Adrenal gland (tissue), 5 donors: ENCODE data around the gene SUPT5H.

ENCODE experiments used
- POLR2A ChIP-seq, 2 donors: fragments of 450-650 bp; IDR thresholded peaks; one replicate each; pipeline ENCODE4 v1.6.1; 2017; ENCODE audit warnings: antibody characterized with exemption in 2 of 2, mild to moderate bottlenecking in 2 of 2, moderate library complexity in 1 of 2
- TF ChIP-seq, protein P1 (sequence below), 6 experiments: fragments of 450-650 bp in 4 of 6; fragments of 200-600 bp in 2 of 6; sonication (generic) in 1 of 6; IDR thresholded peaks; 1 replicate in 5 of 6; 2 replicates in 1 of 6; pipeline versions ENCODE4 v1.5.1 to v1.8.0; 2016 to 2021; ENCODE audit warnings: antibody characterized with exemption in 6 of 6, mild to moderate bottlenecking in 2 of 6, moderate library complexity in 1 of 6
- donor health status: DM: no; HTN: no; CAD: no.

DNA sequence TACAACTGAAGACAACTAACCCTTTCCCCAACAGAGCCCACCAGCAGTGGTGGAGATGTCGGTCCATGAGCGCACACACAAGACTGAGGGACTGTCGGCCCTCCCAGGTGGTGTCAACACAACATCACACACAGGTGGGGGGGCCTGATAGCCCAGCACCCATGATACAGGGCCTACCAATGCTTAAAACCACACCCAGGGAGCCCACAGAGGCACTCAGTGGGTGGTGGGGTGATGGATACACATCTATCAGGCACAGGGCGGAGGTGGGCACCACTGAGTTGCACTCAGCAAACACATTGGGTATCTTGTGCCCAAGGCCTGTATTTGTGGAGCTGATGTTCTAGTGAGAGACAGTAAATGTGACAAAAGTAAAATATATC is 45.7 kb upstream of the SUPT5H start:
- TF ChIP-seq, protein P1, sequence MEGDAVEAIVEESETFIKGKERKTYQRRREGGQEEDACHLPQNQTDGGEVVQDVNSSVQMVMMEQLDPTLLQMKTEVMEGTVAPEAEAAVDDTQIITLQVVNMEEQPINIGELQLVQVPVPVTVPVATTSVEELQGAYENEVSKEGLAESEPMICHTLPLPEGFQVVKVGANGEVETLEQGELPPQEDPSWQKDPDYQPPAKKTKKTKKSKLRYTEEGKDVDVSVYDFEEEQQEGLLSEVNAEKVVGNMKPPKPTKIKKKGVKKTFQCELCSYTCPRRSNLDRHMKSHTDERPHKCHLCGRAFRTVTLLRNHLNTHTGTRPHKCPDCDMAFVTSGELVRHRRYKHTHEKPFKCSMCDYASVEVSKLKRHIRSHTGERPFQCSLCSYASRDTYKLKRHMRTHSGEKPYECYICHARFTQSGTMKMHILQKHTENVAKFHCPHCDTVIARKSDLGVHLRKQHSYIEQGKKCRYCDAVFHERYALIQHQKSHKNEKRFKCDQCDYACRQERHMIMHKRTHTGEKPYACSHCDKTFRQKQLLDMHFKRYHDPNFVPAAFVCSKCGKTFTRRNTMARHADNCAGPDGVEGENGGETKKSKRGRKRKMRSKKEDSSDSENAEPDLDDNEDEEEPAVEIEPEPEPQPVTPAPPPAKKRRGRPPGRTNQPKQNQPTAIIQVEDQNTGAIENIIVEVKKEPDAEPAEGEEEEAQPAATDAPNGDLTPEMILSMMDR (IDR thresholded peaks at IDR 0.05), result no peak
- TF ChIP-seq POLR2A (IDR thresholded peaks at IDR 0.05), result no peak
